ENCODE data around the gene RASGRP2. TPM values are rescaled to one million over a fixed set of nuclear protein-coding genes. Genes with fewer than 3 reads are reported as not detected.

The RASGRP2 gene
- total and polyA plus RNA-seq, 2 of the 8 experiments (the other 6 are each of a cell fraction or from before 2014, with no cell fraction given) = 40.6 to 45.7 TPM

DNA sequence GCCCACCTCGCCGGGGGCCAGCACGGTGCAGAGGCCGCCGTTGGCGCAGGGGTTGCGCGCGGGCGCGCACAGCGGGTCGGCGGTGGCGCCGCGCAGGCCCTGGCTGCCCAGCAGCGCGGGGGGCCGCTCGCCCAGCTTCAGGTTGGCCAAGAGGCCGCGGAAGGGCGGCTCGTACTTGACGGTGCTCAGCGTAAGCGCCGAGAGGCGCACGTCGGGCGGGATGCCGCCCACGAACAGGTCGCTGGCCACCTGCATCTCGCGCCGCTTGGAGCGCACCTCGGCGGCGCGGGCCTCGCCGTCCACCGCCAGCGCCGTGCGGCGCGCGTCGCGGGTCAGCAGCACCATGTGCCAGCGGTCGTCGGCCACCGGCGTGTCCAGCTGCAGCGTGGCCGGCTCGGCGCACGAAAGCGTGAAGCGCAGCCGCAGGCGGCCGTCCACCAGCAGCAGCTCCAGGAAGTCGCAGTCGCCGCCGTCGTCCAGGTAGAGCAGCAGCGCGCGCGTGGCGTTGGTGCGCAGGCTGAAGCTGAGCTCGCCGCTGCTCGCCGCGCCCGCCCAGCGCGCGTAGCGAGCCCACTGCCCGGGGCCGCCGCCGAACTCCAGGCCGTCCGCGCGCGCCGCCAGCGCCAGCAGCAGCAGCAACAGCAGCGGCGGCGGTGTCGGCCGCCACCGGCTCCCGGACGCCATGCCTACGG lies 30.8 kb downstream of the RASGRP2 start:
- Histone ChIP-seq H4K20me1 (replicated peaks in 1 of 2; ENCODE audit: control insufficient read depth in 1 of 2, insufficient read depth in 2 of 2, low read length in 2 of 2) (peaks cover 2 to 4% of the 10 kb centered on the region in 2 experiments), H3K4me2 (ENCODE audit: insufficient read depth in 1 of 2, low read depth in 2 of 2, low read length in 2 of 2) (peak overlapping the region; percentile 66 to 80)
- TF ChIP-seq, protein P1, sequence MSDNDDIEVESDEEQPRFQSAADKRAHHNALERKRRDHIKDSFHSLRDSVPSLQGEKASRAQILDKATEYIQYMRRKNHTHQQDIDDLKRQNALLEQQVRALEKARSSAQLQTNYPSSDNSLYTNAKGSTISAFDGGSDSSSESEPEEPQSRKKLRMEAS (IDR thresholded peaks at IDR 0.05) = peak; percentile 87
- TF ChIP-seq, protein P2, sequence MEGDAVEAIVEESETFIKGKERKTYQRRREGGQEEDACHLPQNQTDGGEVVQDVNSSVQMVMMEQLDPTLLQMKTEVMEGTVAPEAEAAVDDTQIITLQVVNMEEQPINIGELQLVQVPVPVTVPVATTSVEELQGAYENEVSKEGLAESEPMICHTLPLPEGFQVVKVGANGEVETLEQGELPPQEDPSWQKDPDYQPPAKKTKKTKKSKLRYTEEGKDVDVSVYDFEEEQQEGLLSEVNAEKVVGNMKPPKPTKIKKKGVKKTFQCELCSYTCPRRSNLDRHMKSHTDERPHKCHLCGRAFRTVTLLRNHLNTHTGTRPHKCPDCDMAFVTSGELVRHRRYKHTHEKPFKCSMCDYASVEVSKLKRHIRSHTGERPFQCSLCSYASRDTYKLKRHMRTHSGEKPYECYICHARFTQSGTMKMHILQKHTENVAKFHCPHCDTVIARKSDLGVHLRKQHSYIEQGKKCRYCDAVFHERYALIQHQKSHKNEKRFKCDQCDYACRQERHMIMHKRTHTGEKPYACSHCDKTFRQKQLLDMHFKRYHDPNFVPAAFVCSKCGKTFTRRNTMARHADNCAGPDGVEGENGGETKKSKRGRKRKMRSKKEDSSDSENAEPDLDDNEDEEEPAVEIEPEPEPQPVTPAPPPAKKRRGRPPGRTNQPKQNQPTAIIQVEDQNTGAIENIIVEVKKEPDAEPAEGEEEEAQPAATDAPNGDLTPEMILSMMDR (IDR thresholded peaks at IDR 0.05; ENCODE audit: control extremely low read depth in 1 of 3, insufficient read depth in 1 of 3, low read depth in 1 of 3, low read length in 3 of 3) = no peak
- TF ChIP-seq ASH2L (IDR thresholded peaks at IDR 0.05; ENCODE audit: low read length) = no peak
- TF ChIP-seq SP1 (IDR thresholded peaks at IDR 0.05; ENCODE audit: low read depth, low read length) = no peak
- peak; percentile 83 for TF ChIP-seq EZH2 (IDR thresholded peaks at IDR 0.05; ENCODE audit: low read depth, low read length, severe bottlenecking)
- no peak for TF ChIP-seq NANOG (IDR thresholded peaks at IDR 0.05; ENCODE audit: insufficient read depth, low read depth, low read length, poor library complexity, severe bottlenecking)
- peak; percentile 23 for TF ChIP-seq RNF2 (IDR thresholded peaks at IDR 0.05; ENCODE audit: borderline replicate concordance, low read depth, low read length, missing control alignments, poor library complexity, severe bottlenecking)
- TF ChIP-seq BCL11A (IDR thresholded peaks at IDR 0.05; ENCODE audit: low read depth in 2 of 2, low read length in 2 of 2) = no peak

More for the DNA sequence above, 30.8 kb downstream of the RASGRP2 start:
- no peaks in the 10 kb centered on the region; the same call in 1 of the 2 replicates for H3K79me1 ChIP-seq (ENCODE audit: low read depth, low read length)
- peaks cover 0 to 3% (median 0%) of the 10 kb centered on the region in 4 experiments; a peak in 1 of 8 replicates for H3K36me3 ChIP-seq (ENCODE audit: control insufficient read depth in 2 of 4, insufficient read depth in 4 of 4, low read length in 3 of 4)
- H2BK5ac ChIP-seq (ENCODE audit: low read depth, low read length) = no peak overlapping the region
- WGBS, 2 experiments (ENCODE audit: extremely low coverage in 1 of 2, insufficient coverage in 1 of 2, insufficient read length in 1 of 2, insufficient replicate concordance in 2 of 2, low coverage in 1 of 2, low lambda C conversion rate in 2 of 2, missing lambda C conversion rate in 1 of 2) = 5% methylated on average over 50 of the region's 111 CpGs; no CpG with 5 or more reads in 1 of the 2 experiments
- H3K23me2 ChIP-seq (ENCODE audit: low read depth, low read length) = peaks cover 12% of the 10 kb centered on the region; the same call in 1 of the 2 replicates
- H3K23ac ChIP-seq (ENCODE audit: insufficient read length) = no peak overlapping the region
- H2BK20ac ChIP-seq (ENCODE audit: low read length) = no peak overlapping the region
- DNase-seq (ENCODE audit: low read depth in 1 of 2, low spot score in 2 of 2) (no peak), FAIRE-seq (no peak)
- H2BK12ac ChIP-seq (ENCODE audit: low read depth, low read length) = no peak overlapping the region
- no peak overlapping the region for H2BK120ac ChIP-seq (replicated peaks; ENCODE audit: low read depth, low read length)
- no peak overlapping the region for H4K91ac ChIP-seq (replicated peaks; ENCODE audit: insufficient read length, low read length)
- no peak overlapping the region for H3K27ac ChIP-seq (ENCODE audit: low read depth, low read length)
- no peak overlapping the region for H3K14ac ChIP-seq (ENCODE audit: insufficient read length)
- peak overlapping the region; percentile 95; the same call in 1 of the 2 replicates for H2BK15ac ChIP-seq (ENCODE audit: low read length)
- ChIA-PET CTCF (ENCODE audit: partially characterized antibody) (interaction anchor here (0.9 to 3.0 kb wide), 4 partner anchors 9 to 61 kb away, joined by 3 to 18 read pairs (median 7); no protein-coding TSS in a partner anchor), POLR2A (ENCODE audit: partially characterized antibody) (interaction anchor here (0.6 to 1.7 kb wide), 3 partner anchors 9 to 64 kb away, joined by 3 to 4 read pairs (median 3); partner anchors contain the start of gene NRXN2)
- peak overlapping the region; percentile 32; the same call in 1 of the 2 replicates for H3K18ac ChIP-seq (ENCODE audit: extremely low read depth, low read length)
- H4K5ac ChIP-seq (ENCODE audit: insufficient read length, low read depth, low read length) = no peak overlapping the region
- H3K9ac ChIP-seq (replicated peaks in 1 of 4; ENCODE audit: extremely low read depth in 1 of 4, low read depth in 3 of 4, low read length in 3 of 4) = no peak overlapping the region
- peak overlapping the region; percentile 23; the same call in 1 of the 2 replicates for H2AFZ ChIP-seq (ENCODE audit: low read length)
- peaks cover 12 to 28% (median 20%) of the 10 kb centered on the region in 4 experiments for H3K4me1 ChIP-seq (replicated peaks in 1 of 4; ENCODE audit: control insufficient read depth in 3 of 4, insufficient read depth in 4 of 4, low read length in 3 of 4)
- H3K4me3 ChIP-seq (ENCODE audit: extremely low read depth in 1 of 4, insufficient read depth in 2 of 4, low read depth in 3 of 4, low read length in 4 of 4) = peak overlapping the region; percentile 28 to 55 (median 42)
- no peak overlapping the region for H3K4ac ChIP-seq (replicated peaks; ENCODE audit: insufficient read length, low read depth, low read length)
- no peak overlapping the region for H3K56ac ChIP-seq (replicated peaks; ENCODE audit: insufficient read length, low read depth, low read length)
- H3K79me2 ChIP-seq (ENCODE audit: control insufficient read depth in 1 of 2, insufficient read depth in 2 of 2, low read length in 2 of 2) = no peaks in the 10 kb centered on the region
- peak overlapping the region; percentile 79; the same call in 1 of the 2 replicates for H4K8ac ChIP-seq (ENCODE audit: extremely low read depth, insufficient read depth, low read length)
- H3K9me3 ChIP-seq (ENCODE audit: insufficient read depth in 2 of 2, low read depth in 1 of 2, low read length in 1 of 2) = no peaks in the 10 kb centered on the region
- peaks cover 12 to 49% (median 33%) of the 10 kb centered on the region in 4 experiments for H3K27me3 ChIP-seq (replicated peaks in 1 of 4; ENCODE audit: control insufficient read depth in 3 of 4, extremely low read depth in 1 of 4, insufficient read depth in 3 of 4, low read length in 3 of 4)
- H2AK5ac ChIP-seq (ENCODE audit: low read depth, low read length) = no peak overlapping the region
